Ishikawa (cell line): ENCODE data around the gene CDNF.

Experiments used
- CEBPB ChIP-seq: IDR thresholded peaks from 2 replicates; pipeline ENCODE4 v1.6.1; 2012
- EP300 ChIP-seq: IDR thresholded peaks from 2 replicates; pipeline ENCODE4 v1.6.1; 2012; ENCODE audit warnings: borderline replicate concordance
- TF ChIP-seq, protein P1 (sequence below): IDR thresholded peaks from 2 replicates; pipeline ENCODE4 v1.6.1; 2012; ENCODE audit warnings: low read depth, mild to moderate bottlenecking

DNA sequence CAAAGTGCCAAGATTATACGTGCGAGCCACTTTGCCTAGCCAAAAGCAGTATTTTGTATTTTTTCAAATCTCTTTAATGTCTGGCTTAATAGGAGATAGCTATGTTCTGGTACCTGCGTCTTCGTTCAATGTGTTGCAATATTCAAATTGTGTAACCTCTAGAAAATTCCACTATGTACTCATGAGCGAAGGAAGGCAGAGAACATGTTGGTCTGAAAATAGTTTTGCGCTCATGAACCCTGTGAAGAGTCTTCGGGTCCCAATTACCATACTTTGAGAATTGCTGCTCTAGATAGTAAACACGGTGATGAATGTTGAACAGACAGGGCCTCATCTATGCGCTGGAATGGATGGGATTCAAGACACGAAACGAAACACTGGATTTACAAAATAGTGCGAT lies 38.1 kb upstream of the CDNF start:
- TF ChIP-seq, protein P1, sequence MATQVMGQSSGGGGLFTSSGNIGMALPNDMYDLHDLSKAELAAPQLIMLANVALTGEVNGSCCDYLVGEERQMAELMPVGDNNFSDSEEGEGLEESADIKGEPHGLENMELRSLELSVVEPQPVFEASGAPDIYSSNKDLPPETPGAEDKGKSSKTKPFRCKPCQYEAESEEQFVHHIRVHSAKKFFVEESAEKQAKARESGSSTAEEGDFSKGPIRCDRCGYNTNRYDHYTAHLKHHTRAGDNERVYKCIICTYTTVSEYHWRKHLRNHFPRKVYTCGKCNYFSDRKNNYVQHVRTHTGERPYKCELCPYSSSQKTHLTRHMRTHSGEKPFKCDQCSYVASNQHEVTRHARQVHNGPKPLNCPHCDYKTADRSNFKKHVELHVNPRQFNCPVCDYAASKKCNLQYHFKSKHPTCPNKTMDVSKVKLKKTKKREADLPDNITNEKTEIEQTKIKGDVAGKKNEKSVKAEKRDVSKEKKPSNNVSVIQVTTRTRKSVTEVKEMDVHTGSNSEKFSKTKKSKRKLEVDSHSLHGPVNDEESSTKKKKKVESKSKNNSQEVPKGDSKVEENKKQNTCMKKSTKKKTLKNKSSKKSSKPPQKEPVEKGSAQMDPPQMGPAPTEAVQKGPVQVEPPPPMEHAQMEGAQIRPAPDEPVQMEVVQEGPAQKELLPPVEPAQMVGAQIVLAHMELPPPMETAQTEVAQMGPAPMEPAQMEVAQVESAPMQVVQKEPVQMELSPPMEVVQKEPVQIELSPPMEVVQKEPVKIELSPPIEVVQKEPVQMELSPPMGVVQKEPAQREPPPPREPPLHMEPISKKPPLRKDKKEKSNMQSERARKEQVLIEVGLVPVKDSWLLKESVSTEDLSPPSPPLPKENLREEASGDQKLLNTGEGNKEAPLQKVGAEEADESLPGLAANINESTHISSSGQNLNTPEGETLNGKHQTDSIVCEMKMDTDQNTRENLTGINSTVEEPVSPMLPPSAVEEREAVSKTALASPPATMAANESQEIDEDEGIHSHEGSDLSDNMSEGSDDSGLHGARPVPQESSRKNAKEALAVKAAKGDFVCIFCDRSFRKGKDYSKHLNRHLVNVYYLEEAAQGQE = no peak
- no peak for TF ChIP-seq CEBPB
- TF ChIP-seq EP300 = no peak
